ENCODE results near the gene SYT9.

- TF ChIP-seq EGR1 (IDR thresholded peaks at IDR 0.05; ENCODE audit: low read depth in 2 of 2) (no peak), CTCF (IDR thresholded peaks at IDR 0.05; ENCODE audit: low read depth, low read length, missing input control) (no peak), GABPA (IDR thresholded peaks at IDR 0.05 in 1 of 2, conservative IDR thresholded peaks at IDR 0.05 in 1 of 2) (no peak), HNF4G (IDR thresholded peaks at IDR 0.05) (no peak), ATF3 (IDR thresholded peaks at IDR 0.05) (no peak), MAX (IDR thresholded peaks at IDR 0.05) (no peak), FOXA1 (IDR thresholded peaks at IDR 0.05) (no peak), TAF1 (conservative IDR thresholded peaks at IDR 0.05) (no peak), JUND (IDR thresholded peaks at IDR 0.05) (no peak), RAD21 (IDR thresholded peaks at IDR 0.05) (no peak), REST (IDR thresholded peaks at IDR 0.05) (no peak)
These were observed 5.5 kb upstream of the SYT9 start for GRCh38 chr11:7246179-7246578.

All from liver (tissue), 3 donors.